OCI-M2 (cell line): ENCODE results near the gene RRP8.

Source experiments
- DNase-seq: peaks from one replicate; lab custom pipeline; 2025; ENCODE audit not compliant: unreplicated experiment; lab: John Stamatoyannopoulos, UW

RRP8 gene

GRCh38 chr11:6547177-6547576, 56.2 kb downstream of the RRP8 start:
- DNase-seq = no peak

DNA sequence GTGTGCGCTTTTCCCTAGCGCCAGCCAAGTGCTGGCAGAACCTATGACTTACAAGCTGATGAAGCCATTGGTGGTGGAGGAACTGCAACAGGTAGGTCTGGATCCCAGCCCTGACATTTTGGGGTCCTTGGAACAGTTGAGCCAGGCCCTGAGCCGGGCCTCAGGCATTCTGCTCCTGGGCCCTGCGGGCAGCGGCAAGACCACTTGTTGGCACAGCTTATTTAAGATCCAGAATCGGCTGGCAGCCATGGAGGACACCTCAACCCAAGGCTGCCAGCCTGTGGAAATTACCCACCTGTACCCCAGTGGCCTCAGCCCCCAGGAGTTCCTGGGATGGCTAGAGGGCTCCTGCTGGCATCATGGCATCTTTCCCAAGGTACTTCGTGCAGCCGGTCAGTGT, 56.7 kb downstream of the RRP8 start:
- DNase-seq = no peak

DNA sequence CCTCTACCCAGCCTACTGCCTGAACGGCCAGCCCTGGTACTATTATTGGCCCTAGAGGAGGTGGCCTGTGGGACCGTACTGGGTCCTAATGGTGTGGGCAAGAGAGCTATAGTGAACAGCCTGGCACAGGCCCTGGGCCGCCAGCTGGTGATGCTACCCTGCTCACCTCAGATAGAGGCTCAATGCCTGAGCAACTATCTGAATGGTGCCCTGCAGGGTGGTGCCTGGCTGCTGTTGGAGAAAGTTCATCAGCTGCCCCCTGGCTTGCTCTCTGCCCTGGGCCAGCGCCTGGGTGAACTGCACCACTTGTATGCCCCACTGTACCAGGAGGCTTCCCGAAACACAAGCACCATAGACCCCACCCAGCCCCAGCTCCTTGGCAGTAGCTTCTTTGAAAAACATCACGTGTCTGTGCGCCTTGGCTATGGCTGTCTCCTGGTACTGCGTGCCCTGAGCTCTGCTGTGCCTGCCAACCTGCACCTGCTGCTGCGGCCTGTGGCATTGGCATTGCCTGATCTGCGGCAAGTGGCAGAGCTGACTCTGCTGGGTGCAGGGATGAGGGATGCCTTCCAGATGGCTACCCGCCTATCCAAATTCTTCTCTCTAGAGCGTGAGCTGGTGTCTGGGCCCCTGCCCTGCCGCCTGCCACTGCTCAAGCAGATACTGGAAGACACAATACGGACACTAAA, 57.4 kb downstream of the RRP8 start:
- DNase-seq = no peak
